ENCODE measurements around the gene ERP27.

ERP27 gene

GRCh38 chr12:14959463-14959862 lies 21.1 kb upstream of the ERP27 start:
- FAIRE-seq: no peak

GRCh38 chr12:14959126-14959440 lies 20.7 kb upstream of the ERP27 start:
- FAIRE-seq: no peak

DNA sequence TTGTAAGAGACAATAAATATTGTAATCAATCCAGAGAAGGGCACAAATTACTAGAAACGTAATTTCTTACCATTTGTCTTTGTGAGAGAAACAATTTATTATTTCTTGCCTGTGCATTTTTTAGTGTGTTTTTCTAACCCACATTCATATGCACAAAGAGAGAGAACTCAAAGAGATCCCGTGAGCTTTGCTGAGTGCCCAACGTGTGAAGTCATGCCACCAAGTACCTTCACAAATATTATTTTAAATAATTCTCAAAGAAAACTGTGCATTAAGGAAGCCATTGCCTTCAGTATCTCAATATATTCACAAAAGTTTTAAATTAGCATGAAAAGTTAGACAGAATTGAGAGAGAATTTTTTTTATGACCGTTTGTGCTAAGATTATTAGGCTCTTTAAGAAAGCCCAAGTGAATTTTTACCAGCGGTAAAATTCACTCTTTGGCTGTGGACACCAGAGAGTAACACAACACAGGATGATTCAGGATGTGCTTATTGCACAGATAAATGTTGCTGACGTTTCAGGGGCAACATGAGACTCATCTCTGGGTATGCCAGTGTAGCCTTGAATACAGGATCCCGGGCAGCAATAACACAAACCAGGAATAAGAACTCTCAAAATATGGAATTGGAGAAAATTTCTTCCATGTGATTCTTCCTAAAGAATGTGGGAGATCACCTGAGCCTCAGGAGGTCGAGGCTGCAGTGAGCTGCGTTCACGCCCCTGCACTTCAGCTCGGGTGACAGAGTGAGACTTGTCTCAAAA lies 20.2 kb upstream of the ERP27 start:
- no peak for FAIRE-seq

DNA sequence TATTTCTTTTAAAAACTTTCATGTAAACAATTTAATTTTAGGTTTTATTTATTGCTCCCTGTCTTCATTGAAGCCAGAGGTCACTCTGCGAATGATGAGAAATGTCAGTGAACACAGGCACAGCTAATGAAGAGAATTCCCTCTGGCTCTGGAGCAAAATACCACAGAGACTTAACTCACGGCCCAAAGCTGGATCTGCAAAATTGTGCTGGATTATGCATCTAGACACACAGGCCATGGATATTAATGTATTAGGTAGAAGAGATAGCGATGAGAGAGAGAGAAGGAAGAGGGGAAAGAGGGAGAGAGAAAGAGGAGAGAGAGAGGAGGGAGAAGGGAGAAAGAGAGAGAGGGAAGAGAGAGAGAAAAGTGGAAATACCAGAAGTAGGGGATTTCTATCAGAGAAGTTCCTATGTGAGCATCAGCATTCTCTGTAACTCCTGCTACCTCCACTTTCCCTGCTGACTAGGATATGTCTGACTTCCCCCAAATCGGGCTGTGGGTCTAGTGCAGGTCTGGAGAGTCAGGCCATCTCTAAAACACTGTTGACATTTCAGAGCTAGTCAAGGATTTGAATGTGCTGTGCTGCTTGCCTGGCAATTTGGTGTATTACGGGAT lies 19.3 kb upstream of the ERP27 start:
- no peak for FAIRE-seq

GRCh38 chr12:14956905-14957304 lies 18.6 kb upstream of the ERP27 start:
- FAIRE-seq: no peak

DNA sequence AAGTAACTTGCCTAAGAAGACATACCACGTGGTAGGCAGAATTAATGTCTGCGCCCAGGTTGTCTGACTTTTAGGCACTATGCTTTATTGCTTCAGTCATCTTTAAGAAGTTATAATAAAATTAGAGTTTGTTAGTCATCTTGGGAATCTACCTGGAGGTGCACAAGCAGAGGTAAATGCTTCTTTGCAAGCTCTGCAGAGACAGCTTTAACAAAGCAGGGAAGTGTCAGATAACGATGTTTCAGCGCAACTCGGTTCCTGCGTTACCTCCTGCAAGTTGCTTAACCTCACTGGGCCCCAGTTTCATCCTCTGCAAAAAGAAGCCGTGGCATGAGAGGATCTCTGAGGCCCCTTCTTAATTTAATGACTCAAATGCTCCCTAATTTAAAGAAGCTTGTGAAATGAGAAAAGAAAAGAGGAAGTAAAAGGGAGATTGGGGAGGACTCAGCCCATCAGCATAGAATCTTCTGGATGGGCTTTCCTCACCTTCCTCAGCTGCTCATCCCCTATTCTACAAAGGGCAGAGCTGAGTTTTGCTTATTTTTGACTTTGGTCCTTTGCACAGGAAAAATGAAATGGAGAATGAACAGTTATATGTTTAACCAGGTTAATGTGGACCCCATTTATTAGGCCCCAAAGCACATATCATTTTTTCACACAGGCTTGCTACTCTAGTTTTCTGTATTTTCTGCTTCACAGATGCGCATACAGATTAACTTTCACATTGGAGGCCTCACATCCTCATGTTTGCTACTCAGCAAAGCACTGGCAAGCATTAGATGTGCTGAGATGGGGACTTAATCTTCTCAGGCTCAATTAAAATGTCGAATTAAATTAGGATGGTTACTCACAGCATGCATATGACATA lies 17.9 kb upstream of the ERP27 start:
- no peak for FAIRE-seq

DNA sequence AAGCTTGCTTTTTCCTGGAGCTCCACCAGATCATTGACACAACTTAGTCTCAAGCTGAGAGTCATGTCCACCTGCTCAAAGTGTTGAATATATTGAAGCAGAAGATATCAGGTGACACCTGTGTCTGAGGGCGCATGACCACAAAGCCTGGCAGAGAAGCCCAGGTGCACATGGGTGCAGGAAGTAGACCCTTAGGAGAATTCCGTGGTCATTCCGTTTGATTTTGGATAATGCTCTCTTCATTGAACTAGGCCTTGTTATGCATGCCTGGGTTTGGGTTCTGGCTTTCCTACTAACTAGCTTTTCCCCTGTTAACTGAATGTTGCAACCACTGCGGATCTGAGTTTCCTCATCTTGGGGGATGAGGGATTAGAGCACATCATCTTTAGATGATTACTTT lies 15.9 kb upstream of the ERP27 start:
- no peak for FAIRE-seq

DNA sequence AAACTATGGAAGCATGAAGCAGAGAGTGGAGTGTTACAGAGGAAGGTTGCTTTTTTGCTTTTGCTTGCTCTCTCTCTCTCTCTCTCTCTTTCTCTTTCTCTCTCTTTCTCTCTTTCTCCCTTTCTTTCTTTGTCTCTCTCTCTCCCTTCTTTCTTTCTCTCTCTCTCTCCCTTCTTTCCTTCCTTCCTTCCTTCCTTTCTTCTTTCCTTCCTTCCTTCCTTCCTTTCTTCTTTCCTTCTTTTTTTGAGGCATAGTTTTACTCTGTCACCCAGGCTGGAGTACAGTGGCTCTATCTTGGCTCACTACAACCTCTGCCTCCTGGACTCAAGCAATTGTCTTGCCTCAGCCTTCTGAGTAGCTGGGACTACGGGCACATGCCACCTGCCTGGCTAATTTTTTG lies 15.4 kb upstream of the ERP27 start:
- FAIRE-seq: no peak

GRCh38 chr12:14952299-14952921 lies 14.1 kb upstream of the ERP27 start:
- FAIRE-seq: no peak

GRCh38 chr12:14951851-14952250 lies 13.5 kb upstream of the ERP27 start:
- no peak for FAIRE-seq

DNA sequence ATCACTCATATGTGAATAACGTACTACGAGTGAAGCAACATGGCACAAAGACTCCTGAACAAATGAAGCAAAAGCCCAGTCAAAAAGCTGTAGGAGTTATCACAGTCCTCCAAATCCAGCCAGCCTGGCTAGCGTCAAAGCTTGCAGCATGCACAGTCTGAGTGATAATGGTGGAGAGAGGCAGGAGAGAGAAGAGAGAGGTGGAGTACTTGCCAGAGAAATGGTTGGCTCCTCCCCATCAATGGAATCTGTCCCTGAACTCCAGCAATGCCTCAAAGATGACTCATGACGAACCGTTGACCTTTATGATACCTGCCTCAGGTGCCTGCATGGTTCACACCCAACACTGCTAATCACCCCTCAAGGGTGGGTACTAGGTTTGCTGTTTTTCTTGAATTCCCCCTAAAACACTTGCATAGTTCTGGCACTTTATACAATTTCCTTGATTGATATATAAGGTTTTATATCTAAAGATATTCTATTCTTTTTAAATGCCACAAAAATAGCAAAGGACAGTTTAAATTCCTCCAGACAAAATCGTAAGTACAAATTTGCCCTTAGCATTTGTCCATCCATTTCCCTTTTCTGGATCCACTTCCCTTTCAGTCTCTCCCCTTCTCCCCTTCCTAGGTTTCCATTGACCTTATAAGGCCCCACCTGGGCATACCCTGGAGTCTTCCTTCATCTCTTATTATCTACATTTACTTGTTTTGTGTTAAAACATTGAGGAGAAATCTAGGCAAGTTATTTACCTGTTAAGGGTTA lies 12.8 kb upstream of the ERP27 start:
- FAIRE-seq: no peak

- FAIRE-seq: no peak
Measured at GRCh38 chr12:14950421-14950820, 12.1 kb upstream of the ERP27 start.

GRCh38 chr12:14949631-14950030 lies 11.3 kb upstream of the ERP27 start:
- FAIRE-seq: no peak

GRCh38 chr12:14948672-14949071 lies 10.3 kb upstream of the ERP27 start:
- no peak for FAIRE-seq

DNA sequence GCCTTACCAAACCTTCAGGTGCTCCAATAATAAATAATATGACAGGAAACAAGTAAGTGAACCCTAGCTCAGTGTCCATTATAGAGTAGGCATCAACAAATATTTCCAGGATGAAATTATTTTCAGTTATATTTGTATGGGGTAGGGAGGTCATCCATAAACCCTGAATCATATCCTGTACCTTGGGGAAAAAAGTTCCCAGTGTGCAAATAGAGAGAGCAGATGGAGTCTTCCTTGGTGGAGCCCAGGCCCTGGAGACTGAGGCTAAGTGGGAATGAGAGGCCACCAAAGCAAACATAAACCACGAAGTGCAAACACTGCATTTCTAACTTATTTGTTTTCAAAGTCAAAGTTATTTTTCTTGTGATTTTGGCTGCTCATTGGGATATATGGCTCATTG lies 8.5 kb upstream of the ERP27 start:
- no peak for FAIRE-seq

DNA sequence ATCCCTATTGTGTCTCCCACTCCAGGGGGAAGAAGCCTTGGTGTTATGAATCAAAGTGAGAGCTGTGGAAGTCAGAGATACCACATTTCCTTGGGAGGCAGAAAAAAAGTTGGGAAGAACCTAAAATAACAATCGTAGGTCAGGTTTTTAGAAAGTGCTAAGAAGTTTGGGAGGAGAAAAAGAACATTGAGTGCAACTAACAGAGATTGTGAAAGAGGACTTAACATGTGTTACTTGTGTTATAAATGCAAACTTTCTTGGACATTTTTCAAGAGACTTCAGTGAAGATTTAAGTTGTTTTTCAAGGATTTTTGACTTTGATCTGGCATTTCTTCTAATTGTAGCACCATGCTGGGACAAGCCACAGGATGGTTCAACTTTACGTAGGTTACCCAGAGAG lies 7.8 kb upstream of the ERP27 start:
- no peak for FAIRE-seq

- FAIRE-seq: no peak
Measured at GRCh38 chr12:14942196-14942931, 4.0 kb upstream of the ERP27 start.

GRCh38 chr12:14941369-14941768 lies 3.0 kb upstream of the ERP27 start:
- no peak for FAIRE-seq

DNA sequence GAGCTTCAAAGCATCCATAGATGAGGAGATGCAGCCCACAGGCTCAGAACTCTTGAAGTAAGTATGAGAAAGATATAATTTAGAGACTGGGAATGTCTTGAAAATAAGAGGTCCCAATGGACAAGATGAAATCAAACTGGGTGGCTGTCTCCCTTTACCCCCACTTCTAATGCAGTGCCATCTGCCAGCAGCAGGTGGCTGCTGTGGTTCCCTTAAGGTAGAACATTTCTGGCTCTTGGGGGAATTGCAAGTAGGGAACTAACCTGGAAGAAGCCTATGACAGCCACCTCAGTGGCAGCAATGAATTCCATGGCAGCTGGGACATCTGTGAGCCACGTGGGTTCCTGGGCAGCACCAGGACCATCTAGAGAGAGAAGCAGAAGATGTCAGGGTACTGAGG lies 648 bp downstream of the ERP27 start:
- FAIRE-seq: no peak

GRCh38 chr12:14937014-14937413 lies 1.3 kb downstream of the ERP27 start:
- no peak for FAIRE-seq

- no peak for FAIRE-seq
Measured at GRCh38 chr12:14936224-14936861, 2.0 kb downstream of the ERP27 start.

DNA sequence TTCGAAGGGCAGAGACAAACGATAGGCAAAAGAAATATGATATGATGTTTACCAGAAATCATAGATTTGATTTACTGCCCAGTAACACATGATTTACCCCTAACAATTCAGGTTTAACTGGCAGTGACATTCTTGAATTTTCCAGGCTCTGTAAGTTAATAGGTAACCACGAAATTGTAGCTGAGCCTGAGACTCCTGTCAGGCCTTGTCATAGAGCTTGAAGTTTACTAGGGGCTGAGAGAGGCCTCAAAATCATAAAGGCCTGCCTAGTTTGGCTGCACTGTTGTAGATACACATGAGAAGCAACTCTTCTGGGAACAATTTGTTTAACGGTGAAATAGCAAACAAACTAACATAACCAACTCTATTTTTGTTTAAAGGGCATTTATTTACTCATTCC lies 3.3 kb downstream of the ERP27 start:
- FAIRE-seq: no peak
